Retinal pigment epithelial cell (primary cell): ENCODE results near the gene TENM4.

Source experiments
- DNase-seq: peaks from one replicate; pipeline ENCODE4 v3.0.0-alpha.2; 2010; ENCODE audit warnings: low read depth
- H3K4me3 ChIP-seq: 2 replicates; pipeline ENCODE4 v1.5.1; 2011; ENCODE audit warnings: mild to moderate bottlenecking, low read length, control low read depth, moderate library complexity
- TF ChIP-seq, protein P1 (sequence below): conservative IDR thresholded peaks from 2 replicates; pipeline ENCODE4 v1.5.1; 2011; ENCODE audit warnings: low read depth, low read length, control low read depth, inconsistent platforms

The TENM4 gene

DNA sequence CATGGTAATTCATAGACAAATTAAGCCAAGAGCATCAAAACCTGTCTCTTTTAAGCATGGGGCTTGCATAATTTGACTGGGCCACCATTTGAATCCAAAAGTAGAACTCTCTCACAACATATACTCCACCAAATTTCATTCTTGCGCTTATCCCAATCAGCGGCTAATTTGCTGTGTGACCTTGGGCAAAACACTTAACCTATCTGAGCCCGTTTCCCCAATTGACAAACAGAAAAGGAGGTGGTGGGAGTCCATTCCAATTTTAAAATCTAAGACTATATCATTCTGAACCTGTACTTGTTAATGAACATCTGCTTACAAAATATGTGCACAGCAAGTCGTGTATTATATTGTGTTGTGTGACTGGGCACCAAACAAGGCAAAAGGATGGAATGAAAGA is 528.1 kb downstream of the TENM4 start:
- no peak for DNase-seq
- H3K4me3 ChIP-seq, result no peak overlapping the region
- TF ChIP-seq, protein P1, sequence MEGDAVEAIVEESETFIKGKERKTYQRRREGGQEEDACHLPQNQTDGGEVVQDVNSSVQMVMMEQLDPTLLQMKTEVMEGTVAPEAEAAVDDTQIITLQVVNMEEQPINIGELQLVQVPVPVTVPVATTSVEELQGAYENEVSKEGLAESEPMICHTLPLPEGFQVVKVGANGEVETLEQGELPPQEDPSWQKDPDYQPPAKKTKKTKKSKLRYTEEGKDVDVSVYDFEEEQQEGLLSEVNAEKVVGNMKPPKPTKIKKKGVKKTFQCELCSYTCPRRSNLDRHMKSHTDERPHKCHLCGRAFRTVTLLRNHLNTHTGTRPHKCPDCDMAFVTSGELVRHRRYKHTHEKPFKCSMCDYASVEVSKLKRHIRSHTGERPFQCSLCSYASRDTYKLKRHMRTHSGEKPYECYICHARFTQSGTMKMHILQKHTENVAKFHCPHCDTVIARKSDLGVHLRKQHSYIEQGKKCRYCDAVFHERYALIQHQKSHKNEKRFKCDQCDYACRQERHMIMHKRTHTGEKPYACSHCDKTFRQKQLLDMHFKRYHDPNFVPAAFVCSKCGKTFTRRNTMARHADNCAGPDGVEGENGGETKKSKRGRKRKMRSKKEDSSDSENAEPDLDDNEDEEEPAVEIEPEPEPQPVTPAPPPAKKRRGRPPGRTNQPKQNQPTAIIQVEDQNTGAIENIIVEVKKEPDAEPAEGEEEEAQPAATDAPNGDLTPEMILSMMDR, result no peak

DNA sequence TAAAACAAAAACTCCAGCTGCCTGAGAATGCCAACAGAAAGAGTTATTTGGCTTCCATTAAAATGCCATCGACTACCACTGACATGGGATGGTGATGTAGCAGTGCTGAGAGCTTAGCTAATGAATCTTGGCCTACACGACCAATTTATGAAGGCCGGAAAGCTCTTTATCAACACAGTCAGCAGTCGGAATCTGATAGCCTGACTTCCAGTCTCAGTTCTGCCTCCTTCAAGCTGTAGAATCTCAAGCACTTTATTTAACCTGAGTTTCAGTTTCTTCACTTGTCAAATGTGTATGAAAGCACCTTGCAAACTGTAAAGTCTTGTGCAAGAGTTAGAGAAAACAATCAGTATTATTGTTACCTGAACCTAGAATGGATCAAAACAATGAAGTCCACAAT is 530.5 kb downstream of the TENM4 start:
- TF ChIP-seq, protein P1, result no peak
- DNase-seq, result no peak
- H3K4me3 ChIP-seq, result no peak overlapping the region

DNA sequence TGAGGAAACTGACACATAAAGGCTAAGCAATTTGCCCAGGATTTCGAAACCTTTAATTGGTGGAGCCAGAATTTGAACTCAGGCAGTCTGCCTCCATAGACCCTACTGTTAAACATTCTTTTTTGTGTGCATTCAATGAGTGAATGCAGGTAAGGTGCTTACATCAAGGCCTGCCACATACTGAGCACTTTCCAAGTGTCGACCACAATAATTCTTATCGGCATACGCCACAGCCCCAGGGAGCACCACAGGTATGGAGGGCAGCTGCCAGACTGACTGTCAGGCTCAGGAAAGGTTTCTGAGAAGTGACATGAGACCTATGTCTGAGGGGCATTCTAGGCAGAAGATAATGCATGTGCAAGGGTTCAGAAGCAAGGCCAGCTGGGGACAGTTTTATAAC is 531.4 kb downstream of the TENM4 start:
- no peak for DNase-seq
- TF ChIP-seq, protein P1, result no peak
- no peak overlapping the region for H3K4me3 ChIP-seq

DNA sequence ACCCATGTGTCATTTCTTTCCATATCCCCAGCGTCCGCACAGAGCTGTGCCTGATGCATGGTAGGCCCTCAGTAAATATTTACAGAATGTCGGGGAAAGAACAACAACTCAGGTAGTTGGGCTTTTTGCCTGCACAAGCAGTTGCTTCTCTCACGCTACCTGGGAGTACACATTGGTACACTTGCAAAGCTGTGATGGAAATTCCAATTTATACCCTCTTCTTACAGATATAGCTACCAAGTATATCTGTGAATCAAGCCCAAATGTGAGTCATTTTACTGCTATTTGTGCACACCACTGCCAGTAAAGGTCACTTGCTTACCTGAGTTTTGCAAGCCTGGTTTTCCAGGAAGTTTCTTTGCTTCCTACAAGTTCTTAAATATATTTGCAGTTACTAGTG is 533.2 kb downstream of the TENM4 start:
- no peak for DNase-seq
- H3K4me3 ChIP-seq, result no peak overlapping the region

DNA sequence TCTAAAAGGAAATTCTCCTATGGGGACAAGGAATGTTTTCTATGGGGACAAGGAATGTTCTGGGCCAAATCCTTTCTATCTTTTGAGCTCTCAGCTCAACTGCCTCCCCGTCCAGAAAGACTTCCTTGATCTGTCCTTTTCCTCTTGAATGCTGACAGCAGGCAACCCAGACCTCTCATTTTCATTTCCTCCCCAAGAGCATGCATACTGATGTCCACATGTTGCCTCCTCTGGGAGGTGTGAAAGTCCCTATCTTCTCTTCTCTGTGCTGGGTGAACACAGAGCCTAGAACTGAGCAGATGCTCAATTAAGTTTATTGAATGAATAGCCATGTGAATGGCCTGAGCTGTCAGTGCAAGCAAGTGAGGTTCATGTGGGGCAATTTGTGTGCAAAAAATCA is 534.3 kb downstream of the TENM4 start:
- no peak for DNase-seq
- TF ChIP-seq, protein P1, result no peak
- no peak overlapping the region for H3K4me3 ChIP-seq

More for the DNA sequence above, 533.2 kb downstream of the TENM4 start:
- TF ChIP-seq, protein P1, result no peak

DNA sequence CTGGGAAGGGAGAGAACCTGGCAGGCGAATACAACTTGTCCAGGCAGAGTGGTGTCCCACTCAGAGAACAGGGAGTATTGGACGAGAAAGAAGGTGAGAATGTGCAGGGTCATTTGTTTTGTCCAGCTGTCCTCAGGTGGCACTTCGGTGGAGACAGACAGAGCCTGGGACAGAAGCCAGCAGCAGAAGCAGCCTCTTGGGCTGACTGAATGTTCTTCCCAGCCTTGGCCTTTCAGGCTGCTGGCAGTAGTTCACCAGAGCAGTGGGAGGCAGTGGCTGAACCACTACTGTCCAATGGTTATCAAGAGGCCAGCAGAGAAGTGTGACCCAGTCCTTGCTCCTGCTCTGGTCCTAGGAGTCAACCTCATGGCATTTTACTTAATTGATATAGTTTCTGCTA is 535.1 kb downstream of the TENM4 start:
- H3K4me3 ChIP-seq, result no peak overlapping the region
- TF ChIP-seq, protein P1, result no peak
- DNase-seq, result no peak

DNA sequence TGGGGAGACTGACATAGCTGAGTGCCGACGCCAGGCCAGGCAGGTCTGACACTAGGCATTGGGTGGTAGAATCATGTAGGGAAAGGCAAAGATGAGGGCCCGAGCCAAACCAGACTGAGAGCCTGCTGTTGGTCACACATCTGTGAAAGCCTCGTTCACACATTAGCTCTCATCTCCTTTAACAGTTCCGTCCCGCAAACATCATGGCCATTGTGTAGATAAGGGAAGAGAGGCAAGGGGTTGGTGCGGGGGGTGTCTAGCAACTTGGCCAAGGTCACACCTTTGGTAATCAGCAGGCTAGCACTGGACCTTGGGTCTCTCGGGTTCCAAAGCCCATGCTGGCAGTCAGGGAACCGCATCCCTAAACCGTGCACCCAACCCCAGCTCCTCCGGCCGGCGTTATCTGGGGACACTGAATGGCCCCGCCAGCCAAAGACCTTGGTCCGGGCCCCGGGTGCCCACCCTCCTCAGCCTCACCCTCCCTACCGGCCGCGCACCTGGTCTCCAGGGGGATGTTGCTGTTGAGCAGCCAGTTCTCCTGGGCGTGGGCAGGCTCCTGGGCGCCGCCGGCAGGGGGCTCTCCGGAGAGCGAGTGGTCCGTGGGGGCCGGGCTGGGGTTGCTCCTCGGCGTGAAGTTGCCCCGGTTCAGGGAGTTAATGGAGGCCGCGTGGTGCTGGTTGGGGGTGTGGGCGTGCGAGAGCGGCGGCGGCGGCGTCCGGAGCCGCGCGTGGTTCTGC is 537.9 kb downstream of the TENM4 start:
- TF ChIP-seq, protein P1, result no peak
- no peak overlapping the region for H3K4me3 ChIP-seq
- DNase-seq, result no peak
